GM12865 (cell line): ENCODE measurements around the gene NLRC3.

Experiments used
- DNase-seq: peaks from one replicate; pipeline ENCODE4 v3.0.0; 2010; ENCODE audit warnings: low read depth
- H3K4me3 ChIP-seq: 2 replicates; pipeline ENCODE4 v1.5.1; 2011; ENCODE audit warnings: mild to moderate bottlenecking, low read depth, low read length, control low read depth
- TF ChIP-seq, protein P1 (sequence below): IDR thresholded peaks from 2 replicates; pipeline ENCODE4 v1.5.1; 2011; ENCODE audit warnings: low read length, control low read depth, low read depth, inconsistent platforms; ENCODE audit not compliant: insufficient read depth; ENCODE audit errors: missing control alignments

Gene NLRC3

DNA sequence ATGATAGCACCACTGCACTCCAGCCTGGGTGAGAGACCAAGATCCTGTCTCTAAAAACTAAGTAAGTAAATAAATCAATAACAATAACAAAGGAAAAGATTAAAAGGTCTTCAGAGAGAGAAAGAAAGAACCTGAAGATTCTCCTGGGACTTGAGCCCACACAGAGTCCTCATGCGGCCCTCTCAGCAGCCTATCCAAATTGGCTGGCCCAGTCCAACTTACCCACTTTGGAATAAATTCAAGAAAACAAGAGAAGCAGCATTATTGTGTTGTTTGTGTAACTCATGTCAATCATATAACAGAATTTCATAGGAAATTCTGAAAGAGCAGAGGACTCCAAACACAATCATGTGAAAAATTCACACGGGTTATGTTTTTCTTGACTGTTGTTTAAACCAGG is 30.4 kb upstream of the NLRC3 start:
- DNase-seq: no peak
- peak overlapping the region; percentile 16 for H3K4me3 ChIP-seq
- TF ChIP-seq, protein P1, sequence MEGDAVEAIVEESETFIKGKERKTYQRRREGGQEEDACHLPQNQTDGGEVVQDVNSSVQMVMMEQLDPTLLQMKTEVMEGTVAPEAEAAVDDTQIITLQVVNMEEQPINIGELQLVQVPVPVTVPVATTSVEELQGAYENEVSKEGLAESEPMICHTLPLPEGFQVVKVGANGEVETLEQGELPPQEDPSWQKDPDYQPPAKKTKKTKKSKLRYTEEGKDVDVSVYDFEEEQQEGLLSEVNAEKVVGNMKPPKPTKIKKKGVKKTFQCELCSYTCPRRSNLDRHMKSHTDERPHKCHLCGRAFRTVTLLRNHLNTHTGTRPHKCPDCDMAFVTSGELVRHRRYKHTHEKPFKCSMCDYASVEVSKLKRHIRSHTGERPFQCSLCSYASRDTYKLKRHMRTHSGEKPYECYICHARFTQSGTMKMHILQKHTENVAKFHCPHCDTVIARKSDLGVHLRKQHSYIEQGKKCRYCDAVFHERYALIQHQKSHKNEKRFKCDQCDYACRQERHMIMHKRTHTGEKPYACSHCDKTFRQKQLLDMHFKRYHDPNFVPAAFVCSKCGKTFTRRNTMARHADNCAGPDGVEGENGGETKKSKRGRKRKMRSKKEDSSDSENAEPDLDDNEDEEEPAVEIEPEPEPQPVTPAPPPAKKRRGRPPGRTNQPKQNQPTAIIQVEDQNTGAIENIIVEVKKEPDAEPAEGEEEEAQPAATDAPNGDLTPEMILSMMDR: no peak

DNA sequence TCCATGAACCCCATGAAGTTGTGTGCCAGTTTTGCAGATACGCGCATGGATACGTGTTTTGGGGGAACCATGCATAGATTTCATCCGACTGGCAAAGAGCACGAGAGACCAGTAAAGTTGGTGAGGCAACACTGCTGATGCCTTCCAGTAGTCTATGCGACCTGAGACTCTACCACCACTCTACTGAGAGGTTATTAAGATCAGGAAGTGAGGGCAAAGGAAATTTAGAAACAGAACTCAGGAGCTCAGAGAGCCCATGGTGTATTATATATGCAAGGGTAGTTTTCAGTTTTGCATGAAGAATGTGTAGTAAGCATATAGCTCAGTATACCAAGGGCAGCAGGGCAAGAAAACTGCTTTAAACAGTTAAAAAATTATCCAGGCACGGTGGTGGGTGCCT is 30.0 kb upstream of the NLRC3 start:
- TF ChIP-seq, protein P1: no peak
- DNase-seq: peak; percentile 43
- H3K4me3 ChIP-seq: peak overlapping the region; percentile 13

DNA sequence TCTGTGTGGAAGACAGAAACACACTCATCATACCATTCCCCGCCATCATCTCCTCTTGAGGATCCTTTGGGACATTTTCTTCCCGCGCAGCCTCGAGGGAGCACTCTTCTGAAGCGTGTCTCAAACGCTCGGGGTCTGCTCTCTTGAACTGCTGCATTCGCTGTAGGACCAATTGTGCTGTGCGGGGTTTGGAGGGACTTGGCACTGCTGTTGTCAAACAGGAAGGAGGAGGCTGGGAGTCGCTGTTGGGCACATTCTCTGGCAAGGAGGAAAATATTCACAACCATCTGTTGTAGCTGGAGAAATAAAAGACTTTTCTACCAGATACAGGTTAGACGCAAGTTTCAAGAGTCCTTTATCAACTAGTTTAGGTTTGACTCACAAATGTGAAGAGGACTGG is 29.2 kb upstream of the NLRC3 start:
- TF ChIP-seq, protein P1: no peak
- DNase-seq: no peak
- no peak overlapping the region for H3K4me3 ChIP-seq

DNA sequence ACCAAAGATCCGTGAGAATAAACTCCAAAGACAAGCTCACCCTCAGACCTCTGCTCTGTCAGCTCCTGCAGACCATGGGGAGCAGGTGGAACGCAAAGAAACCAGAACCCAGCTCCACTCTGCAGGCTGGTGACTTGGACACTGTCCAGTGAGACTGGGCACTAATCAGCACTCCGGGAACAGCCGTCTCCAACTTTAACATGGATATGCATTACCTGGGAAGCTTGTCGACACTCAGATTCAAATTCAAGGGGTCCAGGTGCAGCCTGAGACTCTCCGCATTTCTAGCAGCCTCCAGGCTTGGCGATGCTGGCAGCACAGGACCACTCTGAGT is 25.1 kb upstream of the NLRC3 start:
- no peak for DNase-seq
- H3K4me3 ChIP-seq: no peak overlapping the region
- TF ChIP-seq, protein P1: no peak

DNA sequence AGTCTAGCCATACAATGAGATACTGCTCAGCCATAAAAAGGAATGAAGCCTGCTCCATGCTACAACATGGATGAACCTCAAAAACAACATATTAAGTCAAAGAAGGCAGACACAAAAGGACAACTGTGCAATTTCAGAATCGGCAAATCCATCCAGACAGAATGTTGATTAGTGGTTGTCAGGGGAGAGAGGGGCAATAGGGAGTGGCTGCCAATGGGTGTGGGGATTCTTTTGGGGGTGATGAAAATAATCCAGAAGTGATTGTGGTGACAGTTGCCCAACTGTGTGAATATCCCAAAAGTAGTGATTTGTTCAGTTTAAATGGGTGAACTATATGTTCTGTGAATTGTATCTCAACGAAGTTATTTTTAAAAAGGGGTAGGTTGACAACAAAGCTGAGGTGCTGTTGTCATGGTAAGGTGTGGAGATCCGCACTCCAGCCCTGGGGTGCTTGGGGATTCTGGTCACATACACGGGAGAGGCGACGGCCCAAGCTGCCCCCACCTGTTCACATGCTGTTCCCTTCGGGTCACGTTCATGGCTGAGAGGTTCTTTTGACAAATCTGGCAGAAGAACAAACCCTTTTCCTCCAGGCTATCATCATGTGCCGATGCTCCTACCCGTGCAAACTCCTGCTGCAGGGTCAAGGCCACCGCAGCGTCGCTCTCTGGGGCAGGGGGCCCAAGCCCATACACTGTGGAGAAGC is 24.6 kb upstream of the NLRC3 start:
- no peak for DNase-seq

DNA sequence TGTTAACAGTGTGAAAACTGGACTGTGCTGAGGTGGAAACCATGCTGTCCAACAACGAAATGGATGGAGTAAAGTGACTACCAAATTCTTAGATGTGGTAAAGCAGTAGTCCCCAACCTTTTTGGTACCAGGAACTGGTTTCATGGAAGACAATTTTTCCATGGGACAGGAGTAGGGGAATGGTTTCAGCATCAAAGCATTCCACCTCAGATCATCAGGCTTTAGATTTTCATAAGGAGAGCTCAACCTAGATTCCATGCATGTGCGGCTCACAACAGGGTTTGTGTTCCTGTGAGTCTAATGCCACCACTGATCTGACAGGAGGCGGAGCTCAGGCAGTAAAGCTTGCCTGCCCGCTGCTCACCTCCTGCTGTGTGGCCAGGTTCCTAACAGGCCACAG is 22.7 kb upstream of the NLRC3 start:
- no peak for DNase-seq
- TF ChIP-seq, protein P1: no peak

More for the DNA sequence above, 24.6 kb upstream of the NLRC3 start:
- TF ChIP-seq, protein P1: no peak
- H3K4me3 ChIP-seq: no peak overlapping the region

DNA sequence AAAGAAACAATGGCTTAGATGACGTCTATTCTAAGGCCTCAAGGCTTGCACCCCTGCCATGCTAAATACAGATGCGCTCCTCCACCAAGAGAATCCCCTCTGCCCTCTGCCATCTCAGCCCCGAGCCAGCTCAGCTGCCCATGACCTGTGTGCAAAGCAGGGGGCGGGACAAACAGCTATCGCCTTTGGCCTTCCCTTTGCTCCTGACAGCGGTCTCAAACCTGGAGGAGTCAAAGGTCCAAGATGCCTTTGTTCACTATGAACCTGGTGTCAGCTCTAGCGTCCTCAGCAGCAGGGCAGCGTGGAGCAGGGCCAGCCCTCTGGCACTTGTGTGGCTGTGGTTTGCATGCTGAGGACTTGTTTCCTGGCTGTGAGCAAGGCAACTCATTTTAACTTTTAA is 21.9 kb upstream of the NLRC3 start:
- no peak overlapping the region for H3K4me3 ChIP-seq
- TF ChIP-seq, protein P1: no peak
- no peak for DNase-seq

More for the DNA sequence above, 22.7 kb upstream of the NLRC3 start:
- no peak overlapping the region for H3K4me3 ChIP-seq
